Upper lobe of left lung (tissue), 4 donors: ENCODE data around the gene PRDX1.

Experiments used
- CTCF ChIP-seq, 6 experiments: fragments of 450-650 bp in 4 of 6; fragments of 200-600 bp in 2 of 6; sonication (generic) in 2 of 6; IDR thresholded peaks; one replicate each; pipeline ENCODE4 v1.5.1; 2016 to 2019; ENCODE audit warnings: antibody characterized with exemption in 6 of 6
- EP300 ChIP-seq, 4 donors: sonication (generic); formaldehyde crosslinking; IDR thresholded peaks; one replicate each; pipeline ENCODE4 v1.5.1; 2017; ENCODE audit warnings: antibody characterized with exemption in 4 of 4, control low read depth in 2 of 4
- POLR2A ChIP-seq, 4 donors: fragments of 450-650 bp; IDR thresholded peaks; one replicate each; pipeline ENCODE4 v1.5.1; 2016 to 2017; ENCODE audit warnings: antibody characterized with exemption in 4 of 4, mild to moderate bottlenecking in 2 of 4

GRCh38 chr1:45478121-45478814 lies 43.4 kb downstream of the PRDX1 start:
- TF ChIP-seq POLR2A (IDR thresholded peaks at IDR 0.05) (no peak), CTCF (IDR thresholded peaks at IDR 0.05) (no peak), EP300 (IDR thresholded peaks at IDR 0.05) (no peak)
